K562 (cell line): Measurements from ENCODE around the gene AMN1. TPM values are rescaled to one million over a fixed set of nuclear protein-coding genes. Genes with fewer than 3 reads are reported as not detected.

Experiments
- ATAC-seq: fragments of 200-7000 bp; cut with Tn5 transposase; 3 replicates; pipeline ENCODE4 v1.9.1; 2020; ENCODE audit warnings: moderate library complexity
- BruUV-seq: library from RNA; stranded (reverse); fragments of 400-500 nt; replicated peaks from 2 replicates; lab custom pipeline; 2021; lab: Mats Ljungman, UMichigan
- CTCF ChIA-PET: fragments of 300-600 bp; formaldehyde crosslinking; extraction: SDS; loops from one replicate; lab custom pipeline; 2021; ENCODE audit warnings: low intra/inter-chr PET ratio; lab: Yijun Ruan, JAX
- POLR2A ChIA-PET: fragments of 300-600, 350-650 bp; sonication (Branson Sonifier 250); formaldehyde crosslinking; extraction: SDS; loops from one replicate; lab custom pipeline; 2021; ENCODE audit warnings: antibody characterized with exemption, inconsistent platforms; lab: Yijun Ruan, JAX
- DNase-seq, 4 experiments: peaks; one replicate each; pipeline versions ENCODE4 v3.0.0 to v3.0.0-alpha.2; 2011 to 2018; ENCODE audit warnings: low spot score in 3 of 4, mixed read lengths in 3 of 4; ENCODE audit errors: extremely low read depth in 1 of 4
- FAIRE-seq: peaks from 2 replicates; lab custom pipeline; 2011; peaks lifted over from hg19 to GRCh38; lab: Jason Lieb, UNC
- H2AFZ ChIP-seq: 2 replicates; pipeline ENCODE4 v1.6.0; 2011; ENCODE audit warnings: low read depth, low read length, control low read depth, inconsistent platforms
- H3K27ac ChIP-seq: fragments of 200-600 bp; 3 replicates; pipeline ENCODE4 v1.8.0; 2011; ENCODE audit warnings: low read depth, mild to moderate bottlenecking, control low read depth, inconsistent platforms, low read length, moderate library complexity, mixed read lengths; ENCODE audit errors: extremely low read depth
- H3K27me3 ChIP-seq, 2 experiments: fragments of 300-600 bp in 1 of 2; 2 replicates in 1 of 2; 3 replicates in 1 of 2; pipeline versions ENCODE4 v1.6.0 to v1.8.0; 2011; ENCODE audit warnings: inconsistent platforms in 2 of 2, low read length in 2 of 2, mild to moderate bottlenecking in 1 of 2, mixed read lengths in 1 of 2, moderate library complexity in 1 of 2; ENCODE audit not compliant: control insufficient read depth in 2 of 2, insufficient read depth in 2 of 2
- H3K36me3 ChIP-seq: fragments of 300-600 bp; 3 replicates; pipeline ENCODE4 v1.8.0; 2011; ENCODE audit warnings: mild to moderate bottlenecking, low read length, inconsistent platforms; ENCODE audit not compliant: control insufficient read depth, insufficient read depth
- H3K4me1 ChIP-seq, 2 experiments: fragments of 200-600 bp in 1 of 2; replicated peaks in 1 of 2; 2 replicates in 1 of 2; 3 replicates in 1 of 2; pipeline versions ENCODE4 v1.5.1 to v1.8.0; 2011; ENCODE audit warnings: inconsistent platforms in 2 of 2, low read length in 2 of 2, mild to moderate bottlenecking in 1 of 2, mixed read lengths in 1 of 2, moderate library complexity in 1 of 2; ENCODE audit not compliant: control insufficient read depth in 2 of 2, insufficient read depth in 2 of 2
- H3K4me2 ChIP-seq: 2 replicates; pipeline ENCODE4 v1.6.1; 2011; ENCODE audit warnings: low read length, control low read depth, inconsistent platforms, mixed read lengths; ENCODE audit not compliant: insufficient read depth
- H3K4me3 ChIP-seq: fragments of 200-600 bp; sonication (generic), shearing (Covaris generic); 2 replicates; pipeline ENCODE4 v1.5.1; 2016; ENCODE audit warnings: control low read depth, inconsistent platforms
- H3K79me2 ChIP-seq: fragments of 200-600 bp; 3 replicates; pipeline ENCODE4 v1.8.0; 2011; ENCODE audit warnings: low read length, inconsistent platforms; ENCODE audit not compliant: control insufficient read depth, insufficient read depth
- H3K9ac ChIP-seq, 2 experiments: 2 replicates each; pipeline versions ENCODE4 v1.6.0 to v1.6.1; 2011; ENCODE audit warnings: low read depth in 2 of 2, low read length in 2 of 2, control low read depth in 1 of 2, inconsistent platforms in 1 of 2, mild to moderate bottlenecking in 1 of 2, mixed read lengths in 1 of 2; ENCODE audit not compliant: insufficient read depth in 1 of 2
- H3K9me1 ChIP-seq: one replicate; pipeline ENCODE4 v1.6.0; 2011; ENCODE audit warnings: inconsistent platforms, mild to moderate bottlenecking, low read length, moderate library complexity; ENCODE audit not compliant: control insufficient read depth, insufficient read depth
- H3K9me3 ChIP-seq: replicated peaks from 2 replicates; pipeline ENCODE4 v1.5.1; 2011; ENCODE audit warnings: low read depth, low read length, inconsistent platforms; ENCODE audit not compliant: control insufficient read depth, insufficient read depth
- H4K20me1 ChIP-seq: replicated peaks from 2 replicates; pipeline ENCODE4 v1.6.1; 2011; ENCODE audit warnings: low read length, inconsistent platforms, mixed read lengths; ENCODE audit not compliant: control insufficient read depth, insufficient read depth
- BCLAF1 ChIP-seq, 2 experiments: fragments of 450-650 bp in 1 of 2; IDR thresholded peaks; 2 replicates each; pipeline ENCODE4 v1.6.1; 2011 to 2017; ENCODE audit warnings: low read depth in 2 of 2, antibody characterized with exemption in 1 of 2, borderline replicate concordance in 1 of 2, low read length in 1 of 2, mild to moderate bottlenecking in 1 of 2, mixed read lengths in 1 of 2; ENCODE audit not compliant: control insufficient read depth in 1 of 2
- EGR1 ChIP-seq: fragments of 450-650 bp; conservative IDR thresholded peaks from 2 replicates; pipeline ENCODE4 v1.6.1; 2017; ENCODE audit warnings: mild to moderate bottlenecking
- MBD2 ChIP-seq: sonication (generic); IDR thresholded peaks from 2 replicates; pipeline ENCODE4 v1.6.1; 2016; ENCODE audit warnings: low read depth, borderline replicate concordance
- NFIC ChIP-seq: fragments of 450-650 bp; IDR thresholded peaks from 2 replicates; pipeline ENCODE4 v1.6.1; 2017; ENCODE audit warnings: mild to moderate bottlenecking, inconsistent platforms
- SLC30A9 ChIP-seq: fragments of 250-450 bp; sonication (Bioruptor Pico); IDR thresholded peaks from 2 replicates; pipeline ENCODE4 v1.8.0; 2022; ENCODE audit warnings: mild to moderate bottlenecking, moderate library complexity
- ZNF511 ChIP-seq: sonication (generic); formaldehyde crosslinking; IDR thresholded peaks from 2 replicates; pipeline ENCODE4 v1.8.0; 2022; ENCODE audit warnings: mild to moderate bottlenecking, missing genetic modification reagents
- WGBS: fragments of 100-300 bp; shearing (Covaris generic); methylation state at CpG from one replicate; pipeline ENCODE4 v1.1.6; 2016; ENCODE audit warnings: low coverage, mixed read lengths; ENCODE audit not compliant: insufficient coverage; ENCODE audit errors: missing lambda C conversion rate; 5-methylcytosine and 5-hydroxymethylcytosine counted together
- in situ Hi-C: fragments of 300-500 bp; cut with MboI; formaldehyde crosslinking; loops from 4 replicates; pipeline ENCODE4 v1.15.0; 2018; ENCODE audit warnings: inconsistent platforms, mixed read lengths
- intact Hi-C: fragments of 100-400 bp; cut with micrococcal nuclease; formaldehyde crosslinking; loops from 2 replicates; pipeline ENCODE4 v1.14.2; 2022
- polyA plus RNA-seq, 8 experiments: library from polyadenylated mRNA; depleted of rRNA in 4 of 8; stranded (reverse) in 5 of 8; unstranded in 3 of 8; fragments of >200 nt; fragmentation: Nextera tagmentation in 2 of 8; fragmentation: Illumina TruSeq in 1 of 8; extraction: Ambion mirVana in 2 of 8; extraction: Trizol in 1 of 8; gene quantifications; 2 replicates each; pipeline versions ENCODE4 v1.2.1 to v1.2.3, GENCODE V29; 2011 to 2014; ENCODE audit warnings: inconsistent platforms in 1 of 8, missing spikeins in 1 of 8
- total RNA-seq, 7 experiments: library from RNA; depleted of rRNA in 6 of 7; stranded (reverse); fragments of >200 nt in 6 of 7; fragmentation: Illumina TruSeq in 2 of 7; extraction: Trizol in 2 of 7; gene quantifications; 2 replicates each; pipeline versions ENCODE4 v1.2.1 to v1.2.3, GENCODE V29; 2011 to 2021; ENCODE audit warnings: low replicate concordance in 1 of 7
- TF ChIP-seq, protein P1 (sequence below): sonication (generic); formaldehyde crosslinking; IDR thresholded peaks from 2 replicates; pipeline ENCODE4 v1.8.1; 2023; ENCODE audit warnings: missing genetic modification reagents, mild to moderate bottlenecking, borderline replicate concordance

The AMN1 gene
- total and polyA plus RNA-seq, 9 of the 15 experiments (the other 6 are each of a cell fraction or from before 2014, with no cell fraction given), result 5.2 to 27.6 (median 13.0) TPM

GRCh38 chr12:31742891-31743290 lies 14.1 kb upstream of the AMN1 start:
- no peak for TF ChIP-seq MBD2
- peak; percentile 85 for TF ChIP-seq NFIC
- TF ChIP-seq, all 486 proteins: peak for 1
- H3K4me1 ChIP-seq, result peaks cover 6 to 14% of the 10 kb centered on the region in 2 experiments; a peak in 4 of 5 replicates
- no peaks in the 10 kb centered on the region for H3K9me1 ChIP-seq
- H2AFZ ChIP-seq, result no peak overlapping the region
- FAIRE-seq (no peak), DNase-seq (no peak), ATAC-seq (no peak)
- no peaks in the 10 kb centered on the region for H3K9me3 ChIP-seq
- WGBS, result 7% methylated on average over 1 of the region's 1 CpG
- no peaks in the 10 kb centered on the region for H3K27me3 ChIP-seq
- in situ Hi-C loops (no loop called here), intact Hi-C loops (no loop called here)
- no peak overlapping the region for H3K27ac ChIP-seq
- ChIA-PET POLR2A (no interaction called here), CTCF (no interaction called here)
- H3K79me2 ChIP-seq, result no peaks in the 10 kb centered on the region
- H3K36me3 ChIP-seq, result no peaks in the 10 kb centered on the region
- no peak overlapping the region for H3K4me3 ChIP-seq
- H3K4me2 ChIP-seq, result no peak overlapping the region
- H4K20me1 ChIP-seq, result no peaks in the 10 kb centered on the region
- H3K9ac ChIP-seq, result no peak overlapping the region
- no TSS peak for BruUV-seq

GRCh38 chr12:31740628-31741027 lies 11.8 kb upstream of the AMN1 start:
- Histone ChIP-seq H4K20me1 (no peaks in the 10 kb centered on the region), H3K4me2 (no peak overlapping the region), H3K9me1 (no peaks in the 10 kb centered on the region), H2AFZ (peak overlapping the region; percentile 57), H3K79me2 (no peaks in the 10 kb centered on the region), H3K9ac (no peak overlapping the region), H3K4me1 (peaks cover 6 to 28% of the 10 kb centered on the region in 2 experiments; a peak in 4 of 5 replicates), H3K9me3 (no peaks in the 10 kb centered on the region), H3K27me3 (no peaks in the 10 kb centered on the region), H3K4me3 (no peak overlapping the region), H3K27ac (no peak overlapping the region), H3K36me3 (no peaks in the 10 kb centered on the region)
- ChIA-PET POLR2A (no interaction called here), CTCF (no interaction called here)
- WGBS, result 34% methylated on average over 3 of the region's 3 CpGs
- intact Hi-C loops, result no loop called here
- no TSS peak for BruUV-seq
- in situ Hi-C loops, result no loop called here
- no peak for DNase-seq
- FAIRE-seq, result no peak
- no peak for ATAC-seq
- TF ChIP-seq SLC30A9 (CRISPR knock-in tag), result no peak
- no peak for TF ChIP-seq ZNF511 (CRISPR knock-in tag)
- TF ChIP-seq EGR1, result no peak
- no peak for TF ChIP-seq BCLAF1 (IDR thresholded peaks at IDR 0.05; ENCODE audit: borderline replicate concordance in 1 of 2, control insufficient read depth in 1 of 2, low read depth in 2 of 2, low read length in 1 of 2)
- TF ChIP-seq, protein P1, sequence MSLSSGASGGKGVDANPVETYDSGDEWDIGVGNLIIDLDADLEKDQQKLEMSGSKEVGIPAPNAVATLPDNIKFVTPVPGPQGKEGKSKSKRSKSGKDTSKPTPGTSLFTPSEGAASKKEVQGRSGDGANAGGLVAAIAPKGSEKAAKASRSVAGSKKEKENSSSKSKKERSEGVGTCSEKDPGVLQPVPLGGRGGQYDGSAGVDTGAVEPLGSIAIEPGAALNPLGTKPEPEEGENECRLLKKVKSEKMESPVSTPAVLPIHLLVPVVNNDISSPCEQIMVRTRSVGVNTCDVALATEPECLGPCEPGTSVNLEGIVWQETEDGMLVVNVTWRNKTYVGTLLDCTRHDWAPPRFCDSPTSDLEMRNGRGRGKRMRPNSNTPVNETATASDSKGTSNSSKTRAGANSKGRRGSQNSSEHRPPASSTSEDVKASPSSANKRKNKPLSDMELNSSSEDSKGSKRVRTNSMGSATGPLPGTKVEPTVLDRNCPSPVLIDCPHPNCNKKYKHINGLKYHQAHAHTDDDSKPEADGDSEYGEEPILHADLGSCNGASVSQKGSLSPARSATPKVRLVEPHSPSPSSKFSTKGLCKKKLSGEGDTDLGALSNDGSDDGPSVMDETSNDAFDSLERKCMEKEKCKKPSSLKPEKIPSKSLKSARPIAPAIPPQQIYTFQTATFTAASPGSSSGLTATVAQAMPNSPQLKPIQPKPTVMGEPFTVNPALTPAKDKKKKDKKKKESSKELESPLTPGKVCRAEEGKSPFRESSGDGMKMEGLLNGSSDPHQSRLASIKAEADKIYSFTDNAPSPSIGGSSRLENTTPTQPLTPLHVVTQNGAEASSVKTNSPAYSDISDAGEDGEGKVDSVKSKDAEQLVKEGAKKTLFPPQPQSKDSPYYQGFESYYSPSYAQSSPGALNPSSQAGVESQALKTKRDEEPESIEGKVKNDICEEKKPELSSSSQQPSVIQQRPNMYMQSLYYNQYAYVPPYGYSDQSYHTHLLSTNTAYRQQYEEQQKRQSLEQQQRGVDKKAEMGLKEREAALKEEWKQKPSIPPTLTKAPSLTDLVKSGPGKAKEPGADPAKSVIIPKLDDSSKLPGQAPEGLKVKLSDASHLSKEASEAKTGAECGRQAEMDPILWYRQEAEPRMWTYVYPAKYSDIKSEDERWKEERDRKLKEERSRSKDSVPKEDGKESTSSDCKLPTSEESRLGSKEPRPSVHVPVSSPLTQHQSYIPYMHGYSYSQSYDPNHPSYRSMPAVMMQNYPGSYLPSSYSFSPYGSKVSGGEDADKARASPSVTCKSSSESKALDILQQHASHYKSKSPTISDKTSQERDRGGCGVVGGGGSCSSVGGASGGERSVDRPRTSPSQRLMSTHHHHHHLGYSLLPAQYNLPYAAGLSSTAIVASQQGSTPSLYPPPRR (CRISPR knock-in tag), result no peak
